ENCODE results near the gene CD248. TPM values are rescaled to one million over a fixed set of nuclear protein-coding genes. Genes with fewer than 3 reads are reported as not detected.

Gene CD248
- polyA plus RNA-seq, 2 of the 4 experiments (the other 2 are of a cell fraction): 0.03 TPM; not detected in 1

- no peaks in the 10 kb centered on the region for H3K9me3 ChIP-seq
- 77% methylated on average over 15 of the region's 17 CpGs for WGBS (ENCODE audit: missing lambda C conversion rate)
- DNase-seq (ENCODE audit: low read depth in 1 of 2, low spot score in 1 of 2) (no peak), ATAC-seq (no peak), FAIRE-seq (no peak)
- H3K4me2 ChIP-seq: no peak overlapping the region
- no peak overlapping the region for H3K4me3 ChIP-seq
- ChIA-PET CTCF (interaction anchor here (0.9 to 12.2 kb wide), 7 partner anchors 10 to 74 kb away, joined by 3 to 247 read pairs (median 4); partner anchors contain the start of gene RIN1), POLR2A (no interaction called here)
- no peak for TF ChIP-seq CHD4 (IDR thresholded peaks at IDR 0.05; ENCODE audit: borderline replicate concordance)
- no peak for TF ChIP-seq JUNB (IDR thresholded peaks at IDR 0.05)
- TF ChIP-seq EHF (CRISPR knock-in tag; IDR thresholded peaks at IDR 0.05): no peak
- TF ChIP-seq CTCF (IDR thresholded peaks at IDR 0.05): no peak
- H3K27ac ChIP-seq: no peak overlapping the region
- H3K4me1 ChIP-seq: peaks cover 29% of the 10 kb centered on the region
These were observed 2.0 kb downstream of the CD248 start for GRCh38 chr11:66314561-66315497.

GRCh38 chr11:66314186-66314501 is 2.7 kb downstream of the CD248 start:
- 100% methylated on average over 1 of the region's 1 CpG for WGBS (ENCODE audit: missing lambda C conversion rate)
- Histone ChIP-seq H3K9me3 (no peaks in the 10 kb centered on the region), H3K27ac (0 out of 6 replicates have a peak overlapping the region, but pooled peaks of 1 of the 2 experiments have one; percentile 87), H3K4me2 (no peak overlapping the region), H3K4me3 (no peak overlapping the region), H3K4me1 (peaks cover 29% of the 10 kb centered on the region)
- no peak for ATAC-seq
- no peak for DNase-seq (ENCODE audit: low read depth in 1 of 2, low spot score in 1 of 2)
- POLR2A ChIA-PET: no interaction called here
- TF ChIP-seq EHMT2 (IDR thresholded peaks at IDR 0.05; ENCODE audit: low read depth) (no peak), ZC3H11A (IDR thresholded peaks at IDR 0.05) (no peak), TP53 (CRISPR knock-in tag; IDR thresholded peaks at IDR 0.05) (no peak), GATA3 (IDR thresholded peaks at IDR 0.05; ENCODE audit: borderline replicate concordance) (no peak), NPAS2 (CRISPR knock-in tag; IDR thresholded peaks at IDR 0.05; ENCODE audit: borderline replicate concordance) (no peak)
- no peak for FAIRE-seq
- CTCF ChIA-PET: interaction anchor here (1.1 to 12.2 kb wide), 10 partner anchors 11 to 75 kb away, joined by 3 to 247 read pairs (median 38); partner anchors contain the start of genes B4GAT1, BRMS1 and RIN1

- 76% methylated on average over 29 of the region's 38 CpGs for WGBS (ENCODE audit: missing lambda C conversion rate)
These were observed 3.3 kb downstream of the CD248 start for GRCh38 chr11:66313321-66314185.

More at GRCh38 chr11:66313321-66314185, 3.3 kb downstream of the CD248 start:
- H3K4me1 ChIP-seq: peaks cover 26% of the 10 kb centered on the region
- ATAC-seq (no peak), FAIRE-seq (no peak), DNase-seq (ENCODE audit: low read depth in 1 of 2, low spot score in 1 of 2) (no peak)
- peak overlapping the region; percentile 72 to 87 for H3K27ac ChIP-seq
- TF ChIP-seq ZFP36 (IDR thresholded peaks at IDR 0.05; ENCODE audit: borderline replicate concordance, partially characterized antibody) (no peak), CHD2 (IDR thresholded peaks at IDR 0.05; ENCODE audit: low read length, partially characterized antibody) (no peak), NFE2L2 (conservative IDR thresholded peaks at IDR 0.05; ENCODE audit: low read length) (no peak), USF2 (IDR thresholded peaks at IDR 0.05) (no peak), HMGXB4 (CRISPR knock-in tag; IDR thresholded peaks at IDR 0.05; ENCODE audit: borderline replicate concordance) (no peak), ZC3H11A (IDR thresholded peaks at IDR 0.05) (no peak), FOXS1 (CRISPR knock-in tag; IDR thresholded peaks at IDR 0.05) (no peak), SMC3 (IDR thresholded peaks at IDR 0.05) (no peak), JUN (IDR thresholded peaks at IDR 0.05) (no peak), ATOH8 (CRISPR knock-in tag; IDR thresholded peaks at IDR 0.05; ENCODE audit: low read depth) (no peak), ZNF302 (CRISPR knock-in tag; IDR thresholded peaks at IDR 0.05) (no peak), CHD4 (IDR thresholded peaks at IDR 0.05; ENCODE audit: borderline replicate concordance) (no peak), CBX2 (IDR thresholded peaks at IDR 0.05; ENCODE audit: borderline replicate concordance, low read depth) (no peak), NPAS2 (CRISPR knock-in tag; IDR thresholded peaks at IDR 0.05; ENCODE audit: borderline replicate concordance) (no peak)
- POLR2A ChIA-PET: interaction anchor here (0.8 to 3.0 kb wide), 12 partner anchors 8 to 167 kb away, joined by 3 to 42 read pairs (median 4); partner anchors contain the start of genes BRMS1, DPP3, MRPL11 and RIN1
- peak overlapping the region; percentile 79 for H3K4me2 ChIP-seq
- H3K9me3 ChIP-seq: no peaks in the 10 kb centered on the region
- CTCF ChIA-PET: interaction anchor here (0.7 to 12.2 kb wide), 14 partner anchors 8 to 96 kb away, joined by 3 to 247 read pairs (median 32); partner anchors contain the start of genes B4GAT1, BRMS1, RIN1 and TMEM151A
- H3K4me3 ChIP-seq: peak overlapping the region; percentile 42
